Activated CD4-positive, alpha-beta T cell treated with anti-CD3 and anti-CD28 coated beads, Interleukin-2, amount 10 ng/mL, durations not matched to agents 7 days and 5 days (primary cell): ENCODE data around the gene PPP1R3C. TPM values are rescaled to one million over a fixed set of nuclear protein-coding genes. Genes with fewer than 3 reads are reported as not detected.

Experiments used
- CTCF ChIA-PET: fragments of 350-600 bp; sonication (Branson Sonifier 250); formaldehyde crosslinking; loops from one replicate; lab custom pipeline; 2021; ENCODE audit warnings: antibody characterized with exemption; lab: Charles Lee
- POLR2A ChIA-PET: fragments of 350-600 bp; sonication (Branson Sonifier 250); formaldehyde crosslinking; loops from one replicate; lab custom pipeline; 2021; ENCODE audit warnings: antibody characterized with exemption; lab: Charles Lee
- DNase-seq: peaks from one replicate; pipeline ENCODE4 v3.0.0-alpha.2; 2020
- H3K27ac Mint-ChIP-seq: one replicate; pipeline ENCODE4 v1.8.0; 2021; ENCODE audit warnings: mild to moderate bottlenecking, moderate library complexity, mixed read lengths
- H3K27me3 Mint-ChIP-seq: one replicate; pipeline ENCODE4 v1.8.0; 2021; ENCODE audit warnings: mixed read lengths
- H3K36me3 Mint-ChIP-seq: one replicate; pipeline ENCODE4 v1.8.0; 2021; ENCODE audit warnings: low read depth, mixed read lengths
- H3K4me1 Mint-ChIP-seq: one replicate; pipeline ENCODE4 v1.8.0; 2021; ENCODE audit warnings: mixed read lengths
- H3K4me3 Mint-ChIP-seq: one replicate; pipeline ENCODE4 v1.8.0; 2021; ENCODE audit warnings: mild to moderate bottlenecking, moderate library complexity, mixed read lengths
- H3K9me3 Mint-ChIP-seq: one replicate; pipeline ENCODE4 v1.8.0; 2021; ENCODE audit warnings: mixed read lengths
- total RNA-seq, 2 experiments: library from RNA; stranded (reverse); gene quantifications; one replicate each; pipeline ENCODE4 v1.2.3, GENCODE V29; 2021

The PPP1R3C gene
- total RNA-seq, 2 experiments from 2014 or later, result not detected

DNA sequence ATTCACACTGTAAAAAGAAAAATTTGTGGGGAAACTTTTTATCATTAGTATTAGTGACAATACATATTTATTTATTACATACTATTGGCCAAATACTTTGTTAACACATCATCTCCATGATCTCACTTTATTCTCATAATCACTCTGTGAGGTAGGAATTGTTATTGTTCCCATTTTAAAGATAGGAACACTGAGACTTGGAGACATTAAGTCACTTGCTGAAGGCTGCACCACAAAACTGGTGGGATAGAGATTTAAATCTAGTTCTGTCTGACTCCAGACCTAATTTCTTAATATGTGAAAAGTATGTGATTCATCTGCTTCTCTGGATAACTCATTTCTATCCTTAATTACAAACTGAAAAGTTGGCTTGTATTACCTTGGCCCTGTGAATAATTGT is 8.2 kb downstream of the PPP1R3C start:
- no peak overlapping the region for H3K4me3 Mint-ChIP-seq
- H3K9me3 Mint-ChIP-seq, result peaks cover 3% of the 10 kb centered on the region
- H3K36me3 Mint-ChIP-seq, result no peaks in the 10 kb centered on the region
- H3K27me3 Mint-ChIP-seq, result peaks cover 25% of the 10 kb centered on the region
- ChIA-PET POLR2A (no interaction called here), CTCF (no interaction called here)
- DNase-seq, result no peak
- H3K27ac Mint-ChIP-seq, result no peak overlapping the region
- no peaks in the 10 kb centered on the region for H3K4me1 Mint-ChIP-seq

DNA sequence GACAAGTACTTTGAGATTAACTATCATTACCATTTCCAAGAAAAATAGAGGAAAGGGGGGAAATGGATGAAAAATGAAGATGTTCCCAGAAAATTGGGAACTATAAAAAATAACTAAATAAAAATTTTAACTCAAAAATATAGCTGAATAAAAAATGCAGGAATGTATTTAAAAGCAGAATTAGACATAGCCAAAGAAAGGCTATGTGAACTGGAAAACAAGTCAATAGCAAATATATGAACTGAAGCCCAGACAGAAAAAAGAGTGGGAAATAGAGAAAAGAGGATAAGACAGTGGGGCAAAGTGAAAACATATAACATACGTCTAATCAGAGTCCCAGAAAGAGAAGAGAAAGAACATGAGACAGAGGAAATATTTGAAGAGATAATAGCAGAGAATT is 10.3 kb downstream of the PPP1R3C start:
- no peaks in the 10 kb centered on the region for H3K4me1 Mint-ChIP-seq
- ChIA-PET POLR2A (no interaction called here), CTCF (interaction anchor here (0.8 to 1.5 kb wide), 2 partner anchors 11 to 129 kb away, joined by 3 to 7 read pairs; partner anchors contain the start of gene PPP1R3C)
- H3K9me3 Mint-ChIP-seq, result peaks cover 3% of the 10 kb centered on the region
- DNase-seq, result no peak
- H3K4me3 Mint-ChIP-seq, result no peak overlapping the region
- no peak overlapping the region for H3K27ac Mint-ChIP-seq
- H3K27me3 Mint-ChIP-seq, result peaks cover 20% of the 10 kb centered on the region
- H3K36me3 Mint-ChIP-seq, result no peaks in the 10 kb centered on the region

DNA sequence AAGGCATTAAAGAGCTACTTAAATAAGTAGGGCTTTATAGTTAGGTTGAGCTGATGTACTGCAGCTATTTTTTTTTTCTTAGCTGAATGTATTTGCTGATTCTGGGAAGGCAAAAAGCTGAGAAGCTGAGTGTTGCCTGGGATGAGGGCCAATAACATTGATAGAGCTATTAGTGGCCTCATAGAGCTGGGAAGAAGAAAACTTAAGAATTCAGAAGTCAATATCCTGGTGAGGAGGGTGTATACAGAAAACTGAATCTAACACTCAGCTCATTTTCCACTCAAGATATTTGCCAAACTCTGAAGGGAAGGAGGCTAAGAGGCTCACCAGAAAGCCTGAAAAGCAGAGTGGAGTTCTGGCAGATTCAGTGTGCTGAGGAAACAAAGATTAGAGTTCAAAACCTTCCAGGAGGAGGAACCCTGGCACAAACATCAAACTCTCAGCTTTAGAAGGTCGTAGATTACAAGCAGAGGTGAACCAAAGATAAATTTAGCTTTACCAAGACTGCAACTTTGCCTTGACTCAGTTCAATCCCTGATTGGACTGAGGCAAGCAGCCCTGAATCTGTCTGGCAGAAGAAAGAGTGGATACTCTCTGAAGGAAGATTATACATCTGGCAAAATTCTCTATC is 11.3 kb downstream of the PPP1R3C start:
- CTCF ChIA-PET, result interaction anchor here (1.1 to 1.5 kb wide), 2 partner anchors 12 to 253 kb away, joined by 3 to 7 read pairs; partner anchors contain the start of gene PPP1R3C
- Mint-ChIP-seq H3K9me3 (peaks cover 3% of the 10 kb centered on the region), H3K27ac (no peak overlapping the region), H3K27me3 (peaks cover 25% of the 10 kb centered on the region), H3K4me1 (no peaks in the 10 kb centered on the region), H3K36me3 (no peaks in the 10 kb centered on the region), H3K4me3 (no peak overlapping the region)
- POLR2A ChIA-PET, result no interaction called here
- no peak for DNase-seq

DNA sequence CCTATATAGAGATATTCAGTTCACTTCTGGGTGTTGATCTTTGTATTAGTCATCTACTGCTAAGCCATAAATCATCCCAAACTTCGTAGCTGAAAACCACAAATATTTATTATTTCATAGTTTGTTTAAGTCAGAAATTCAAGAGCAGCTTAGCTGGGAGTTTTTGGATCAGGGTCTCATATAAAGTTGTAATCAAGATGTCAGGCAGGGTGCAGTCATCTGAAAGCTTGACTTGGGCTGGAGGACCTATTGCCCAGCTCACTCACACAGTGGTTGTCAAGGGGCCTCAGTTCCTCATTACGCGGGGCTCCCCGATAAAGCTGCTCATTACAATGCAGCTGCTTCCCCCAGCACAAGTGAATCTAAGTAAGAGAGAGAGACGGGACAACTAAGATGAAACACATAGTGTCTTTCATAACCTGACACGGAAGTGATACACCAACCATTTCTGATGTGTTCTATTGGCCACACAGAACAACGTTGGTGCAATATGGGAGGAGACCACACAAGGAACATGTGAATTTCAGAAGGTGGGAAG is 15.7 kb downstream of the PPP1R3C start:
- H3K9me3 Mint-ChIP-seq, result no peaks in the 10 kb centered on the region
- H3K27ac Mint-ChIP-seq, result no peak overlapping the region
- H3K4me3 Mint-ChIP-seq, result no peak overlapping the region
- H3K36me3 Mint-ChIP-seq, result no peaks in the 10 kb centered on the region
- H3K27me3 Mint-ChIP-seq, result peaks cover 20% of the 10 kb centered on the region
- no peak for DNase-seq
- no peaks in the 10 kb centered on the region for H3K4me1 Mint-ChIP-seq
- ChIA-PET CTCF (no interaction called here), POLR2A (no interaction called here)

DNA sequence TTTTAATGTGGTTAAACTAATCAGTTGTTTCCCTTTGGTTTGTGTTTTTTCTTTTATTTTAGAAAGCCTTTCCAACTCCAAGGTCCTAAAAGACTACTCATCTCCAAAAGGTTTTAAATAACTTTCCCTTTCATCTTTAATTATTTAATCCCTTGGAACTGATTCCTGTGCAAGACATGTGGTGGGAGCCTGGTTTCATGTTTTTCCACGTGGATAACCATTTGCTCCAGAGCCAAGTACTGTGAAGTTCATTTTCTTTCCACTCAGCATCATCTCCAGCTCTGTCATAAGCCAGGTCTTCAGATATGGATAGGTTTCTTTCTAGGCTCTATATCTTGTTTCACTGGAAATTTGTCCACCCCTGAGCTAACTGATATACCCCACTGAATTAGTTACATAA is 16.7 kb downstream of the PPP1R3C start:
- ChIA-PET POLR2A (no interaction called here), CTCF (no interaction called here)
- no peak overlapping the region for H3K27ac Mint-ChIP-seq
- no peak overlapping the region for H3K4me3 Mint-ChIP-seq
- no peaks in the 10 kb centered on the region for H3K4me1 Mint-ChIP-seq
- no peak for DNase-seq
- peaks cover 14% of the 10 kb centered on the region for H3K27me3 Mint-ChIP-seq
- no peaks in the 10 kb centered on the region for H3K36me3 Mint-ChIP-seq
- H3K9me3 Mint-ChIP-seq, result no peaks in the 10 kb centered on the region

DNA sequence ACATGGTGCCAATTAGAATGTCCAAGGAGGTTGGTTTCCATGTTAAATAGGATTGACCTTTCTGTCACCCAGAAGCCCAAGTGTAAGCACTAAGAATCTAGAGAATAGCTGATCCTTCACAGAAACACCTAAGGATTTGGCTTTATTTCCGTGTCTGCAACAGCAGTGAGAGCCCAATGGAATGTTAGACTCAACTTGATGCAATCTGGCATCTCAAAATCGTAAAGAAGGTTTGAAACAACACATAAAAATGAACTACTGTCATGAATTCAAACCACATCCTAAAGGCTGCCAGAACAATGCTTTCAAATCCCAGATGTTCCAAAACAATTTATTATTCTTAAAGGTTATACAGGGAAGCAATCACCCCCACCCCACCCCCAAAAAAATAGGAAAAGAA is 18.6 kb downstream of the PPP1R3C start:
- no peaks in the 10 kb centered on the region for H3K36me3 Mint-ChIP-seq
- no peak overlapping the region for H3K27ac Mint-ChIP-seq
- H3K9me3 Mint-ChIP-seq, result no peaks in the 10 kb centered on the region
- ChIA-PET POLR2A (no interaction called here), CTCF (no interaction called here)
- H3K4me1 Mint-ChIP-seq, result no peaks in the 10 kb centered on the region
- no peak for DNase-seq
- peaks cover 10% of the 10 kb centered on the region for H3K27me3 Mint-ChIP-seq
- no peak overlapping the region for H3K4me3 Mint-ChIP-seq

DNA sequence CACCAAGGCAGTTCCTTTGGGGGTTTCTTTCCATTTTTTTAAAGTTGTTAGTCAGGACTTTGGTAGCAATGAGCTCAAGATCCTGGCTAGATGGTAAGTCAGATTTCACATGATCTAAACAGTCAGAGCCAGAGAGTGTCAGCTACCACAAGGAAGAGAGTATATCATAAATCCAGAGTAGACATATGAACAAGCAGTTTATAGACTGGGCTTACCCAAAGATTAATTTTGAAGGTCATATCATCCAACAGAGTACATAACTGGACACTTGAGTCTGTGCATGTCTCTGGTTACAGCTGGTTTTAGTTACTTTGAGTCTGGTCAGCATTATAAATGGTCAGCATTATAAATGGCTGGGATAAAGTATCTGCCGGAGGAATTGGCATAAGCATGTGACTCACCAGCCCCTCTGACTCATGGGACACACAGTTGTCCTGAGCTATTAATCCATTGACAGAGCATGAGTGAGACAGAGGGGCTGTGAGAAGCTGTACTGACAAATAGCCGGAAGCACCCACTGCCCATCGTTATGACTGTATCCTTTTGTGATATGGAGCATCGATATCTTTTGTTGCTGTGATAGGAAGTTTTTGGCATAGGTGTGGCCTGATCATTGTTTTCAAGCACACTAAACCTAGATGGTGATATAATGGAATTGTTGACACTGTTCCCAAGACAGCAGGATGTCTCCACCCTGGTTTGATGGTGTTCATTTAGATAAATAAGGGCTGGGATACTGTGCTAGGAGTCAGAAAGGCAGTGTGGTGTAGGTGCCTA is 19.3 kb downstream of the PPP1R3C start:
- CTCF ChIA-PET, result no interaction called here
- Mint-ChIP-seq H3K27me3 (peaks cover 10% of the 10 kb centered on the region), H3K27ac (no peak overlapping the region), H3K36me3 (no peaks in the 10 kb centered on the region), H3K9me3 (no peaks in the 10 kb centered on the region), H3K4me1 (no peaks in the 10 kb centered on the region), H3K4me3 (no peak overlapping the region)
- no peak for DNase-seq
- POLR2A ChIA-PET, result no interaction called here

DNA sequence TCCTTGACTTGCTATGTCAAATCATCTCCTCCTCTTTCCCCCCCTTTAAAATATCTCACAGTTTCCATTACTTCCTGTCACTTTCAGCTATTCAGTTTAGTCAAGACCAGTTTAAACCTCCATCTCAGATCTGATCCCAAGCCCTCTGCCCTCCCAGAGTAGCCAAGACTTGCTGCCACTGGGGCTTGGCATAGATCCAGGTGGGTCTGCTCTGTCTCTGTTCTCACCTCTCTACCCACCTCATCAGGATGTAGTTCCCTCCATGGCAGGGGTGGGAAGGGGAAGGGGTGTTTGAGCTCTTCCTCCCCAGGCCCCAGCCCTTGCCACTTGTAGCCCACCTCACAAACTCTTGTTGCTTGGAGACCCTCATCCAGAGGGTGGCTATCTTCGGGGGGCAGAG is 22.0 kb downstream of the PPP1R3C start:
- H3K9me3 Mint-ChIP-seq, result peaks cover 4% of the 10 kb centered on the region
- H3K4me1 Mint-ChIP-seq, result no peaks in the 10 kb centered on the region
- ChIA-PET POLR2A (interaction anchor here (0.6 kb wide), 1 partner anchor 14 kb away, joined by 3 read pairs; no protein-coding TSS in a partner anchor), CTCF (interaction anchor here (1.3 kb wide), 1 partner anchor 9 kb away, joined by 3 read pairs; no protein-coding TSS in a partner anchor)
- H3K27ac Mint-ChIP-seq, result no peak overlapping the region
- no peak for DNase-seq
- no peak overlapping the region for H3K4me3 Mint-ChIP-seq
- H3K27me3 Mint-ChIP-seq, result peaks cover under 1% of the 10 kb centered on the region
- H3K36me3 Mint-ChIP-seq, result no peaks in the 10 kb centered on the region

DNA sequence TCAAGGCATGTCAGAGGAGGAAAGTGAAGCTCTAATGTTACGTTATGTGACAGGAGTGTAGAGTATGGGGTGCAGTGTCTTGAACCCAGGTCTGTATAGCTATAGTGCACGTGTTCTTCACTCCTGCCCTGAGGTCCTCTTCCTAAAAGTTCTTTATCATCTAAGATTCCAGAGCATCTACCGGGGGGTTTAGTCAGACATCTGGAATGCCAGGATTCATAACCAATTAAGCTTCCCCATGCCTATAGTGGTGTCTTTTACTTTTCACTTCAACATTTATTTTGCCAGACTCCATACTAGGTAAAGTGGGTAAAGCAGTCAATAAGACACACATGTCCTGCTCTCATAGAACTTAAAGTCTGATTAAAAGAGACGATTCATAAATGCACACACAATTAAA is 22.4 kb downstream of the PPP1R3C start:
- DNase-seq, result no peak
- Mint-ChIP-seq H3K27ac (no peak overlapping the region), H3K9me3 (peaks cover 9% of the 10 kb centered on the region), H3K4me1 (no peaks in the 10 kb centered on the region), H3K27me3 (peaks cover 5% of the 10 kb centered on the region), H3K4me3 (no peak overlapping the region), H3K36me3 (no peaks in the 10 kb centered on the region)
- CTCF ChIA-PET, result interaction anchor here (1.3 kb wide), 1 partner anchor 10 kb away, joined by 3 read pairs; no protein-coding TSS in a partner anchor
- POLR2A ChIA-PET, result interaction anchor here (0.6 kb wide), 1 partner anchor 14 kb away, joined by 3 read pairs; no protein-coding TSS in a partner anchor

DNA sequence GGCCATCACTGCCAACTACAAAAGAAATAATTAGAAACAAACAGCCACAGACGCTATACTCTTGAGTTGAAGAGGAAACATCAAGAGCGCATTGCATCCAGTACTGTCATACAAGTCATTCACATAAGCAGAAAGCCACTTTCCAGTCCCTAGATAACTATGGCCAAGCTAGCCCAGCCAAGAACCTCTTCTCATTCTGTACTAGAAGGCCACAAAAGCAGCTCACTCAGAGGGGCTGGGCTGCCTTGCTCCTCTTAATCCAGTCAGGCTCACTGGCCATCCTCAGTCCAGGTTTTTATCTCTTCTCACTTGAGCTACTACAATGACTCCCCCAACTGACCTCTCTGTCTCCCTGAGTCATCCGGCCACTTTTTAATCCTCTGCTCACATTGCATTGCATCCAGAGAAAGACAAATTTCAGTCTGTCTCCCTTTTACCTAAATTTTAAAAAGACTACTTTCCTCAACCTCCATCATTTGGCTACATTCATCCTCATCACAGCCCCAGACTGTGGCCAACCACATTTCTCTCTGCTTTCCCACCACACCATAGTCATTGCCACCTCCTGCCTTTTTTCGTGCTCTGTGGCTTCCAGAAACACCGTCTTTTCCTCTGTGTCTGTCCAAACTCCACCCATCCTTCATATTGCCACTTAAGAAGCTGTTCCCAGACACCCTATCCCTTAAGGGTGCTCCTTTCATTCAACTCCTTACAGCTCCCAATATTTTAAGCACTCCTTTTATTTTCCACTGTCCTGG is 25.0 kb downstream of the PPP1R3C start:
- ChIA-PET CTCF (no interaction called here), POLR2A (no interaction called here)
- Mint-ChIP-seq H3K27me3 (peaks cover 12% of the 10 kb centered on the region), H3K9me3 (peaks cover 11% of the 10 kb centered on the region), H3K4me1 (no peaks in the 10 kb centered on the region), H3K27ac (no peak overlapping the region), H3K36me3 (no peaks in the 10 kb centered on the region), H3K4me3 (no peak overlapping the region)
- no peak for DNase-seq

DNA sequence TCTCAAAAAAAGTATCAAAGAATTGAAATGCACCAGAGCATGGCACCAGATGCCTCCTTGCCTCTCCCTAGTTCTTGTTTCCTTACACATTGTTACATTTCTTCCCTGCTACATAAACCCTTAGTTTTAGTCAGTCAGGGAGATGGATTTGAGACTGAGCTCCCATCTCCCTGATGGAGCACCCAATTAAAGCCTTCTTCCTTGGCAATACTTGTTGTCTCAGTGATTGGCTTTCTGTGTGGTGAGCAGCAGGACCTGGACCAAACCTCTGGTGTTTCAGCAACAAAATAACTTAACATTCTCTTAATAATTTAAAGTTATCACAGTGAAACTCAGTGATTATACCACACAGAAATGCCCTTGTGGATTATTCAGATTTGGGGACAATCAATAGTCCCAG is 26.9 kb downstream of the PPP1R3C start:
- CTCF ChIA-PET, result no interaction called here
- Mint-ChIP-seq H3K36me3 (no peaks in the 10 kb centered on the region), H3K4me3 (no peak overlapping the region), H3K9me3 (peaks cover 11% of the 10 kb centered on the region), H3K27me3 (peaks cover 12% of the 10 kb centered on the region), H3K4me1 (no peaks in the 10 kb centered on the region), H3K27ac (no peak overlapping the region)
- POLR2A ChIA-PET, result no interaction called here
- no peak for DNase-seq

DNA sequence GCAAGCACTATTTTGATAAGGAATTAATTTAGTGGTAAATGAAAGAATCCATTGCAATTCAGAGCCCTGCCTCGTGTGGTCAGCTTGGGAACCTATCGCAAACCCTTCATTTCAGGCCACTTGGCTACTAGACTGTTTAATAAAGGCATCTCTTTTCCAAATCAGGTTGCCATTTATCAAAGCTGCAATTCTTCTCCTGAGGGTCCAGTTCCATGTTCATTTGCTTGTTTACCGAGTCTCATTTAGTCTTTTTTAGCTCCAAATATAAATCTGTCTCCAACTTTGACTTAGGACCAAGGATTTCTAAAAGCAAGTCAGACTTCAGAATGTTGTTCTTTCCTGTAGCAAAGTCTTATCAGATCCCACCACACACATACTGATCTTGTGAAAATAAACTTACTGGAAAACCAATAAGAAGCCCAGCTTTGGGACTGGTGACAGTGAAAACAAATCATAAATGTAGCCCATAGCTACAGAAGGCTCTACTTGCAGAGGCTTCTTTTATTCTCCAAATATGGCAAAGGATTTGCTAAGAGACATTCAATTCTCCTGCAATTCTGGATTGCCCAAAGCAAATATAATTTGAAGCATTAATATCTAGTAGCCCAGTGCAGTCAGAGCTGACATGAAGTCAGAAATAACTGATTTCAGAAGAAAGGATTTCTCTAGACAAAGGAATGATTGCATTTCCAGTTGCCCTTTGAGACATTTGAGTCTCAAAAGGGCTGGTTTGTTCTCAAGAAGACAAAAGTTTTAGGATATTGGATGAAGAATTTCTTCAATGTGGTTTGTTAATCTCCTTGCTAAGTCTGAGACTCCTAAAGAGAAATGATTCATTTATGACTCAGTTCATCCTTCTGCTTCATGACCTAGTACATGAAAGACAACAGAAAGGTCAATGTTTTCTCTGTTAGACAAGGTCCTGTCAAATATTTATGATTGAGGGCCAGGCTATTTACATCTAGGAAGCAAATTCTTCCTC is 28.0 kb downstream of the PPP1R3C start:
- CTCF ChIA-PET, result no interaction called here
- Mint-ChIP-seq H3K27me3 (peaks cover 12% of the 10 kb centered on the region), H3K36me3 (no peaks in the 10 kb centered on the region), H3K9me3 (peaks cover 11% of the 10 kb centered on the region), H3K4me1 (no peaks in the 10 kb centered on the region), H3K4me3 (no peak overlapping the region), H3K27ac (no peak overlapping the region)
- POLR2A ChIA-PET, result no interaction called here
- no peak for DNase-seq
